ENCODE measurements around the gene SLC35C1. TPM values are rescaled to one million over a fixed set of nuclear protein-coding genes. Genes with fewer than 3 reads are reported as not detected.

Gene SLC35C1
- polyA plus RNA-seq, 1 donor = 6.6 TPM

DNA sequence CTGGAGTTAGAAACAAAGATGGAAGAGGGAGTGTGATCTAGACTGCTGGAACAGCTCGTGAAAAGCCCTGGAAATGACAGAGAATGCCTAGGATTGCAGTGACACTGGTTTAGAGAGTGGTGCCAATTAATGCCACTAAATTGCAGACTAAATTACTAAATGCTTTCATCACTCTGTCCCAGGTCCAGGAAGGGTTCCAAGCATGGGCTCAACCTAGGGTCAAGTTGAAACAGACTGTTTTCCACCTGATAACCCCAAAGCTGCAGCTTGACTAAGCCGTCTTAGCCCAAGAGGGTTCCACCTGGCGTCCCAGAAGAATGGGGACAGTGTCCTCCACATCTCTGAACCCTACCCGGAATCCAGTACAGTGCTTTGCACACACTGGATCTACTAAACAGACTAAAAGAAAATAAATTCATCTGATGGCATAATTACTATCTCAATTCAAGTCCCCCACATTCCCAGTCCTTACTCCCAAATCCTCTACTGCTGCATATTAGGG, 41.3 kb downstream of the SLC35C1 start:
- DNase-seq (ENCODE audit: low read depth) = no peak

- peak; percentile 77 for DNase-seq (ENCODE audit: low read depth)
These were observed 42.3 kb downstream of the SLC35C1 start, which contains the start of gene CRY2 for GRCh38 chr11:45846974-45847910. Gene CRY2 (plus strand): TSS chr11:45847475. CDS start chr11:45847491, 16 bp downstream.

- no peak for DNase-seq (ENCODE audit: low read depth)
These were observed 43.0 kb downstream of the SLC35C1 start for GRCh38 chr11:45847911-45848316.

GRCh38 chr11:45848654-45849081, 43.7 kb downstream of the SLC35C1 start:
- DNase-seq (ENCODE audit: low read depth) = no peak

GRCh38 chr11:45850446-45850845, 45.5 kb downstream of the SLC35C1 start:
- no peak for DNase-seq (ENCODE audit: low read depth)

- no peak for DNase-seq (ENCODE audit: low read depth)
These were observed 46.3 kb downstream of the SLC35C1 start for GRCh38 chr11:45851228-45851627.

- DNase-seq (ENCODE audit: low read depth) = no peak
These were observed 47.2 kb downstream of the SLC35C1 start for GRCh38 chr11:45852018-45852711.

DNA sequence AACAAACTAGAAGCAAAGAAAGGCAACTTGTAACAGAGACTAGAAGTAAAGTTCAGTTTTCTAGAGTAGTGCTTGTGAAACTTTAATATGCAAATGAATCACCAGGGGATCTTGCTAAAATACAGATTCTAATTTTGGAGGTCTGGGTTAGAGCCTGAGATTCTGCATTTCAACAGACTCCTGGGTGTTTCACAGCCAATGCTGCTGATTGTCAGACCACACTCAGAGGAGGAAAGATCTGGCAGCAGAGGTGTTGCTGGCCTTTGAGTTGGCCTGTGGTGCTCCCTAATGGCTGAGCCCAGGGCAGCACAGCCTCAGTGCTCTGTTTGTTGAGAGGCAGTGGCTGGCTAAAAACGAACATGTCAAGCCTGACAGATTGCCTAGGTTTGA, 47.8 kb downstream of the SLC35C1 start:
- no peak for DNase-seq (ENCODE audit: low read depth)

DNA sequence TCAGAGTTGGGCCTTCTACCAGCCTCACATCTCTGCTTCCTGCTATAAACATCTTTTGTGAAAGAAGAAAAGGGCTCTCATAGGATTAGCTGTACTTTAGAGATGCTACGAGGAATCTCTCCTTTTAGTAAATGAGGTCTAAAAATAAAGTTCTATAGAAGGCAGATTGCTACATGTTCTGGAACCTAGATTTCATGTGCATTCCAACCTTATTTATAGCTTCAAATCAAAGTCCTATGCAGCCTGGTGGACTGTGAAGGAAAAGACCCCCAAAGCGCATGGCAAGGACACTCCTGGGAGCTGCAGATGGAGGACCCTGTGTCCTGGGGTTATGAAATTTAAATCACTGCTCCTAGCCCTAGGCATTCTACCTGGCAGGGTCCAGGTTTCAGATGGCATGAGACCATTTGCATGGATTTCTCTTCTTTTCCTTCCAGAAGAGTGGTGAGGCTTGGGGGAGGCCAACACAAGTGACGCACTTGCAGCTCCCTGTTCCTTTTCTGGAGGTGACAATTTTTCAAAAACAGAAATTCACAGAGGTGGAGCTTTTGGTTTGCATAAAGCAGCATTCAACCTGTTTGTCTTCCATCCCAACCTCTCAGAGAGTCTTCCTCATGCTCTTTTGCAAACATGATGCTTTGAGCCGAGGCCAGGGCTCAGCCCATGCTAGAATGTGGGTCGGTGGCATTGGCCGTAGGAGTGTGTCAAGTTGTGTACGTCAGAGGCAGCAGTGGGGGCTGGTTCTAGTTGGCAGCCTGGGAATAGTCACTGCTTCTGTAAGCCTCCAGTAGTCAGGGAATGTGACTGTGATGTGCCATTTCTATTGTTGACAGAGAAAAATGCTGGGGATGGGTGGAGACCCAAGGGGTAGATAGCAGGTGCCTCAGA, 48.6 kb downstream of the SLC35C1 start:
- no peak for DNase-seq (ENCODE audit: low read depth)

GRCh38 chr11:45855308-45855707, 50.4 kb downstream of the SLC35C1 start:
- no peak for DNase-seq (ENCODE audit: low read depth)

GRCh38 chr11:45856044-45856468, 51.1 kb downstream of the SLC35C1 start:
- peak; percentile 87 for DNase-seq (ENCODE audit: low read depth)

GRCh38 chr11:45857961-45858474, 53.1 kb downstream of the SLC35C1 start:
- peak; percentile 88 for DNase-seq (ENCODE audit: low read depth)

DNA sequence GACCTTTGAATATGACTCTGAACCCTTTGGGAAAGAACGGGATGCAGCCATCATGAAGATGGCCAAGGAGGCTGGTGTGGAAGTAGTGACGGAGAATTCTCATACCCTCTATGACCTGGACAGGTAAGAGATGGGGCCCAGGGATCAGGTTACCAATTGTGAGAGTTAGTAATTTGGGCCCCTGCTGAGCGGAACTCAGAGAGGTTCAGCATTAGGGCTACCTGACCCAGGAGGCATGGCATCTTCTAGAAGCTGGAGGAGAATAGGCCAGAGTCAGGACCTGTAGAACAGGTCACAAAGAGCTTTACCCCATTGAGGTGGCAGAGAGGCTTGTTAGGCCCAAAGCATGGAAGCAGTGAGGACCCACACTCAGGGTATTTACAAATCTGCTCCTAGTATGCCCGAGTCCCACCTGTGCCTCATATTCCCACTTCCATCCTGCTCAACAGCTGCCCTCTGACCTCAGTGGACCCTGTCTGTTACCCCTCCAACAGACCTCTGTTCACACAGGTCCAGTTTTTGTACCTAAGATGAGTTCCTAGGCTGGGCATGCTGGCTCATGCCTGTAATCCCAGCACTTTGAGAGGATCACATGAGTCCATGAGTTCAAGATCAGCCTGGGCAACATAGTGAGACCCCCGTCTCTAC, 53.9 kb downstream of the SLC35C1 start:
- no peak for DNase-seq (ENCODE audit: low read depth)

DNA sequence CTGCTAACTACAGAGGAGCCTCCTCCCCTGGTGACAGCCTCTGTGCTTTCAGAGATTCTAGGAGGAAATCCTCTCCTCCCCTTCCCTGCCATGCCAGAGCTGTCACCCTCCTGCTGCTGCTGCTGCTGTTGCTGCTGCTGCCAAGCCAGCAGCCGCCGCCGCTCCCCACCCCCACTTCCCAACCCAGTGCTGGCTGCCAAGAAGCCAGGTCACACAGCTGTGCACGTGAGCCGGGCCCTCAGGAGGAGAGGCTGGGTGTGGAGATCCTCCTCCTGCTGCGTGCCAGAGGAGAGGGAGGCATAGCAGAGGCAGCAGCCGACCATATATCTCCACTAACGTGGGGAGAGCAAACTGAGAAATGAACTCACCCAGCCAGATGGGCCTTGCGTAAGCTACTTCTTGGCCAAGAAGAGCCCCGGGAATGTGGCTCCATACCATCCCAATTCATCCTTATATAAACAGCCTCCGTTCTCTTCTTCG, 54.8 kb downstream of the SLC35C1 start:
- peak; percentile 49 for DNase-seq (ENCODE audit: low read depth)

DNA sequence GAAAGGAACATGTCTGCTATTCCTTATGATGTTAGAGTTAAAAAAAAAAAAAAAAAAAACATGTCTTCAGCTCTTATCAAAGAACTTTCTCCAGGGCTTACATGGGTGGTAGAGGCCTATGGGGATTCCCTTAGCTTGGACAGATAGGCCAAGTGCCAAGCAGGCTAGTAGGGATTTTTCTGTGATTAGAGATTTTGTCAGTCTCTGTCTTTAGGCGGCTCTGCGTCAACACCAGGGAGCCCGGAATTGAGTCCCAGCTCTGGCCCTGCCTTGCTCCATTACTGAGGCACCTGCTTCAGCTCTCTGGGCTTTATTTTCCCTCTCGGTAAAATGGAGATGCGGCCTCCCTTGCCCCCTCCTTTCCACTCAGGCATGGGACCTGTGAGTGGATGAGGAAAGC, 55.4 kb downstream of the SLC35C1 start:
- no peak for DNase-seq (ENCODE audit: low read depth)

- DNase-seq (ENCODE audit: low read depth) = no peak
These were observed 56.0 kb downstream of the SLC35C1 start for GRCh38 chr11:45860764-45861510.

Measured in forelimb muscle (tissue), 1 donor.